IPS-11a (cell line): ENCODE results near the gene TOP3A.
"Not testable (repeated sequence)": the region's sequence is repeated elsewhere in the genome, so short reads cannot be mapped to it uniquely, and the experiment has no call there.

Source experiments
- H3K4me3 ChIP-seq: one replicate; pipeline ENCODE4 v1.5.1; 2013; ENCODE audit warnings: low read depth, low read length, control low read depth

TOP3A gene, protein sequence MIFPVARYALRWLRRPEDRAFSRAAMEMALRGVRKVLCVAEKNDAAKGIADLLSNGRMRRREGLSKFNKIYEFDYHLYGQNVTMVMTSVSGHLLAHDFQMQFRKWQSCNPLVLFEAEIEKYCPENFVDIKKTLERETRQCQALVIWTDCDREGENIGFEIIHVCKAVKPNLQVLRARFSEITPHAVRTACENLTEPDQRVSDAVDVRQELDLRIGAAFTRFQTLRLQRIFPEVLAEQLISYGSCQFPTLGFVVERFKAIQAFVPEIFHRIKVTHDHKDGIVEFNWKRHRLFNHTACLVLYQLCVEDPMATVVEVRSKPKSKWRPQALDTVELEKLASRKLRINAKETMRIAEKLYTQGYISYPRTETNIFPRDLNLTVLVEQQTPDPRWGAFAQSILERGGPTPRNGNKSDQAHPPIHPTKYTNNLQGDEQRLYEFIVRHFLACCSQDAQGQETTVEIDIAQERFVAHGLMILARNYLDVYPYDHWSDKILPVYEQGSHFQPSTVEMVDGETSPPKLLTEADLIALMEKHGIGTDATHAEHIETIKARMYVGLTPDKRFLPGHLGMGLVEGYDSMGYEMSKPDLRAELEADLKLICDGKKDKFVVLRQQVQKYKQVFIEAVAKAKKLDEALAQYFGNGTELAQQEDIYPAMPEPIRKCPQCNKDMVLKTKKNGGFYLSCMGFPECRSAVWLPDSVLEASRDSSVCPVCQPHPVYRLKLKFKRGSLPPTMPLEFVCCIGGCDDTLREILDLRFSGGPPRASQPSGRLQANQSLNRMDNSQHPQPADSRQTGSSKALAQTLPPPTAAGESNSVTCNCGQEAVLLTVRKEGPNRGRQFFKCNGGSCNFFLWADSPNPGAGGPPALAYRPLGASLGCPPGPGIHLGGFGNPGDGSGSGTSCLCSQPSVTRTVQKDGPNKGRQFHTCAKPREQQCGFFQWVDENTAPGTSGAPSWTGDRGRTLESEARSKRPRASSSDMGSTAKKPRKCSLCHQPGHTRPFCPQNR

DNA sequence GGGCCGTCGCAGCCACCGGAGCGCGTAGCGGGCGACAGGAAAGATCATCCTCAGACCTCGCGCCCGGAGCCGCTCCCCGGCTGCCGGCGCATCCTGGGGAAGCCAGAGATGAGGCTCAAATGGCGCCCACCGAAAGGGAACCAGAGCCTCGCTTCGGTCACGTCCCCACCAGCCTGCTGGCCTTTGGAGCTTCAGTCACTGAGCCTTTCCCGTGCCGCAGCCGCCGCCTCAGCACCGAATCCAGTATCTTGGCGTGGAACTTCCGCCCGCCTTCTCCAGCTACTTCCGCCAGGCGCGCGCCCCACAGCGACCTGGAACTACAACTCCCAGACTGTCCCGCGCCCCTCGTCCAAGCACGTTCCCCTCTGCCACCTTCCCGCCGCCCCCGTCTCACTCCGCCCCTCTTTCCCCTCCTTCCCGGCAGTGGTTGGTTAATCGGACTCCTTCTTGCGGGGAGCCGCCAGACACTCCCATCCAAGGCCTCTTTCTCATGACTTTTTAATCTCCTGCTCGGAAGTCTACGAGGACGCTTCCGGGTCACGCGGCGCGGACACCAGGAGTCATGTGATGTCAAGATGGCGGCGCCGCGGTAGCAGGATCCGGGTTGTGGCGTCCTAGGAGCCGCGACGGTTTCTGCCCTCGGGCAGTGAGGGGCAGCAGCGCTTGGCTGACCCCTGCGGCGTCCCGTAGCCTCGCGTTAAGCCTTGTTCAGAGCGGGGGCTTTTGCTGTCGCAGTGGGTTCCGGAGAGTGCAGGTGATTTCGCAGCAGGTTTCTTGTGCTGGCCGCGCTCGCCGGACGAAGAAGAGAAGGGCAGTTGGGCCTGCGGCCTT lies at the start of gene TOP3A, which contains the start of gene SMCR8:
Gene TOP3A (minus strand): TSS at position 264 of the 831 bp plus-strand sequence. CDS start 216 bp downstream, at position 48.
Gene SMCR8 (plus strand): TSS at position 563 of the 831 bp plus-strand sequence. CDS start 497 bp downstream, outside the sequence.
- H3K4me3 ChIP-seq = peak within 1 kb of the TSS; percentile 96

DNA sequence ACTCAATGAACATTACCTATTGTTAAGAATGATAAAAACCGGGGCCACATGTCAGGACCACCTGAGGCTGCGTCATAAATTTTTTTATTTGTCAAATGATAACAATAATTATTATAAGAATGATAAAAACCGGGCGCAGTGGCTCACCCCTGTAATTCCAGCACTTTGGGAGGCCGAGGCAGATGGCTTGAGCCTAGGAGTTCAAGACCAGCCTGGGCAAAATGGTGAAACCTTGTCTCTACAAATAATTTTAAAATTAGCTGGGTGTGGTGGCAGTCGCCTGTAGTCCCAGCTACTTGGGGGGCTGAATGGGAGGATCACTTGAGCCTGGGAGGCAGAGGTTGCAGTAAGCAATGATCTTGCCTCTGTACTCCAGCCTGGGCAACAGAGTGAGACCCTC lies 49.4 kb upstream of the TOP3A start:
- no peak overlapping the region for H3K4me3 ChIP-seq

DNA sequence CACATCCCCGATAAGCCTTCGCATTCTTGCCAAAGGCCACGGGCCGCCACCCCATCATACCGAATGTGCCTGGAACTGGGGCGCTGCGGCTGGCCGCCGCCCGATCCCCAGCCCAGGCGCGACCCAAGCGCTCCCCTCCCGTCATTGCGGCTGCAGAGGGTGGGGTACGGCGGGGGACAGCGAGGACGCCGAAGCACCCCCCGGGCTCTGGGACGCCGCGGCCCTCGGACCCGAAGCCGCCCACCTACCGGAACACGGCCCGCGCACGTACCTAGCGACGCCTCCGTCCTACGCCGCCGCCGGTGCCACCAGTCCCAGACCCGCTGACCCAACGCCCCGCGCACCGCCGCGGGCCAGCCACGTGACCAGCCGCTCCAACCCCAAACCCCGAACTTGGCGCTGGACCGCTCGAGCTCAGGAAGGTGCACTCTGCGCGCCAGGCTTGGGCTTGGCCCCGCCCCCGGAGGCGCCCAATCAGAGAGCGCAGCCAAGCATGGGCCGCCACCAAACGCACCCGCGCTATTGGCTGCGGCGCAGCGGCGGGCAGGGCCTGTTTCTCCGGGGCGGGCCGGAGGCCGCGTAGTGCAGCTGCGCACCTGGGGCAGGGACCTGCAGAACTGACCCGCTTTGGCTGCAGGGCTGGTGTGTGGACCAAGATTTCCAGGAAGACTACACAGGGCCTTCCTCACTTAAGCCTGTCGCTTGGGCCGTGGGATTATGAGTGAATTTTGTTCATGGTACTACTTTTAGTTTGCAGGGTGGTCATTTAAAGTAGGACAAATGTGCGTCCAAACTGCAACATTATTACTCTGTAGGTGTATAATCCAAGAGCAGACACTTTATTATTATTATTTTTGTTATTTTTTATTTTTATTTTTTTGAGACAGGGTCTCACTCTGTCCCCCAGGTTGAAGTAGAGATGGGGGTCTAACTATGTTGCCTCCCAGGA lies 48.6 kb upstream of the TOP3A start, which contains the start of gene SHMT1:
Gene SHMT1 (minus strand): TSS at position 450 of the 949 bp plus-strand sequence. CDS start 7,569 bp downstream, outside the sequence.
- peak within 1 kb of the TSS; percentile 82 for H3K4me3 ChIP-seq

DNA sequence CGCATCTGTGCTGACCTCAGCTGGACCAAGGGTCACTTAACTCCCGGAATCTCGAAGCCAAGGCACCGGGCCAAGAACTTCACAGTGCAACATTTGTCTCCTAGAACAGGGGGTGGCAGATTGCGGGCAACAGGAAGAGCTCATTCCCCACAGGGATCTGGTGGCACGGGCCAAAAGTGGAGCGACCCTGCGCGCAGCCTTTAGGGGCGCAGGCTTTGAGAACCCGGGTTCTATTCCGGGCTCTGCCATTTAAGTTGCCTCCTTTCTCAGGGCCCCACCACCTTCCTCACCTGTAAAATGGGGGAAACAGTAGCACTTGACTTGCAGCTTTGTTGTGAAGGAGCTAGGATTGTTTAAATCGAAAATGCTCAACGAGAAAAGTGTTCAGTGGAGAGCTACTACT lies 47.9 kb upstream of the TOP3A start:
- peak overlapping the region; percentile 82 for H3K4me3 ChIP-seq

DNA sequence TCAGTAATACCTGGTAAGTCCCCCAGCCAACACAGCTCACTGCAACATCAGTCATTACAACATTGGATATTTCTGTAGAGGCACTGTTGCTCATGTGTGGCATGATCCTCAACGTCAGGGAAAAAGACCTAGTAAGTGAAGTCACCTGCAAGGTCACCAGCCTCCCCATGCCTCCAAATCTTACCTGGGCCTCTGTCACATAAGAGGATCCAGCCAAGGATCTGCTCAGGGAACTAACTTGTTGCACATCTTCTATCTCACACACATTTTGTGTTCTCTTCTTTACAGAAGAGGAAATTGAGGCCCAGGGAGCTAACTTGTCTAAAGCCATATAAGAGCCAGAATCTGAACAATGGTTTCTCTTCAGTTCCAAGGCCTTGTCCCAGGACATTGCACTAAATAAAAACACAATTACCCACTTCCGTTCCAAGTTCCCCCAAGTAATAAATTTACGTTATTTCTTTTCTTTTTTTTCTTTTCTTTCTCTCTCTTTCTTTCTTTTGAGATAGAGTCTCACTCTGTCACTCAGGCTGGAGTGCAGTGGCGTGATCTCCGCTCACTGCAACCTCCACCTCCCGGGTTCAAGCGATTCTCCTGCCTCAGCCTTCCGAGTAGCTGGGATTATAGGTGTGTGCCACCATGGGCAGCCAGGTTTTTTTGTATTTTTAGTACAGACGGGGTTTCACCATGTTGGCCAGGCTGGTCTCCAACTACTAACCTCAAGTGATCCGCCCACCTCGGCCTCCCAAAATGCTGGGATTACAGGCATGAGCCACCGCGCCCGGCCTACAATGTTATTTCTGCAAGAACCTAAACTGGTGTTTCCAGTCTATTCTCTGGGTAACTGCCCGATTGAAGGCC lies 47.3 kb upstream of the TOP3A start:
- peak overlapping the region; percentile 82 for H3K4me3 ChIP-seq

DNA sequence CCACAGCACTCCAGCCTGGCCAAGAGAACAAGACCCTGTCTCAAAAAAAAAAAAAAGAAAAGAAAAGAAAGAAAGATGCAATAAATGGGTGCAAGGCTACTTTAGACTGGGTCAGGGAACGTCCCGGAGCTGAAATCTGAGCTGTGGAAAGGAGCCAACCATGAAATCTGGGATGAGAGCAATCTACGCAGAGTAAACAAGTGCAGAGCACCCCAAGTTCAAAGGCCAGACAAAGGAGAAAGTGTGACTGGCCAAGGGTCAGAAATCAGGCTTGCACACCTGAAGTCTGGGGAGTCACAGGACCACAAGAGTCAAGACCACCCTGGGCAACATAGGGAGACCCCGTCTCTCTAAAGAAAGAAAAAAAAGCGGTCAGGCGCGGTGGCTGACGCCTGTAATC lies 45.7 kb upstream of the TOP3A start:
- no peak overlapping the region for H3K4me3 ChIP-seq

DNA sequence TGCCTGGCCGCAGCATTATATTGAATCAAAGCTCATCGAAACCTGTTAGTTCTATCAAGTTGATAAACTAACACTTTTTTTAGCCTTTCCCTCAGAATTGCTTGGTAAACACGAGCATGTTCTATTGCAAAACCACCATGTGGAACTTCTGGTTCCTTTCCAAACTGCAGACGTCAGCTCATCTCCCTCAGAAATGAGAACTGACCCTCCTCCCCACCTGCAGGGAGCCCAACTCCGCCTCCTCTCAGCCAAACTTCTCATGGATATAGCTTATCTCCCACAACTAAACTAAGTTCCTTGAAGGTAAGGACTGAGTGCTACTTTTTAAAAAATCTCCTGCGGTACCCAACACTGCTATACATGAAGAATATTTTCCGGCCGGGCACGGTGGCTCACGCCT lies 41.8 kb upstream of the TOP3A start:
- H3K4me3 ChIP-seq = no peak overlapping the region

DNA sequence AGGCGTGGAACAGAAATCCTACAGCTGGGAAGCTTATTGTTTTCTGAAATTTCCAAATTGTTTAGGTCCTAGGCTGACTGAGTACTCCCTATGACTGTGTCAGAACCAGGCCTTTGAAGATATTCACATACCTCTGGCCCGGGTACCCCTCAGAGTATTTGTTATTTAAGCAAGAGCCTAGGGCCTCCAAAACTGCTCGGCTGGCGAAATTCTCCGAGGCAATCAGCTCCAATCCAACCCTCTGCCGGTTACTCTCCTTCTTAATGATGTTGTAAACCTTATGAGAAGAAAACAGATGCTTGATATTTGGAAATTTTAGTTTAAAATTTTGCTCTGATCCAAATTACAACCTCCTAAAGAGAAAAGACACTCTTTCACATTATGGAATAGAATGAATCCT lies 38.7 kb upstream of the TOP3A start:
- H3K4me3 ChIP-seq = no peak overlapping the region

DNA sequence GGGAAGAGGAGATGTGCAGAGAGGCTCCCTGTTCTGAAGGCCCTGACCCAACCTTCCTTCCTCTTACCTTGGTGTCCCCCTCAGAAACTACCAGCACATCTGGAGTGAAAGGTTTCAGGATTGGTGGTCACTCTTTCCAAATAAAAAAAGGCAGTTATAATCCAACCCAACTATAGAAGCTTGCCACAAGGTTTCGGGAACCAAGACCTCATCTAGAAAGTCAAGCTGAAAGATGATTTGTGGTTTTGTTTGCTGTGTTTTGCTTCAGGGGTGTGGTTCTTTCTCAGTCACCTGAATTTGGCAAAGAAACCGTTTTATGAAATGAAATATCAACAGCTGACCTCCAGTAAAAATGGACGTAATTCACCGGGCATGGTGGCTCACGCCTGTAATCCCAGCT lies 29.2 kb upstream of the TOP3A start:
- no peak overlapping the region for H3K4me3 ChIP-seq

DNA sequence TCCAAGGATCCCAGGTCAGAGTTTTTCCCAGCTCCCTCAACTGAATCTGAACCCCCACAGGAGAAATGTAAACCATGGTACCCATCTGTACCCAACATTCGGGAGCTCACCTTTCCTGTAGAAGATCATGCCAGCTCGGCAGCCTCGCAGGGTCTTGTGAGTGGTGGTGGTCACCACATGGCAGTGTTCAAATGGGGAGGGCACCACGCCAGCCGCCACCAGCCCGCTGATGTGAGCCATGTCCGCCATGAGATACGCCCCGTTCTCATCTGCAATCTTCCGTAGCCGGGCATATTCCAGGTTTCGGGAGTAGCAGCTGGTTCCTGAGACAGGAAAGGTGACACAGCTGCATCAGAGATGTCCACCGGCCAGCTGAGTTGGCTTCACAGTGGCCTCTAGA lies 25.1 kb upstream of the TOP3A start:
- H3K4me3 ChIP-seq = no peak overlapping the region

DNA sequence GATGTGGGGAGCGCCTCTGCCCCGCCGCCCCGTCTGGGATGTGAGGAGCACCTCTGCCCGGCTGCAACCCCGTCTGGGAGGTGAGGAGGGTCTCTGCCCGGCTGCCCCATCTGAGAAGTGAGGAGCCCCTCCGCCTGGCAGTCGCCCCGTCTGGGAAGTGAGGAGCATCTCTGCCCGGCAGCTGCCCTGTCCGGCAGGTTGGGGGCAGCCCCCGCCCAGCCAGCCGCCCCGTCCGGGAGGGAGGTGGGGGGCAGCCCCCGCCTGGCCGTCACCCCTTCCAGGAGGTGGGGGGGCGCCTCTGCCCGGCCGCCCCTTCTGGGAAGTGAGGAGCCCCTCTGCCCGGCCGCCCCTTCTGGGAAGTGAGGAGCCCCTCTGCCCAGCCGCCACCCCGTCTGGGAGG lies 23.4 kb upstream of the TOP3A start:
- not testable (repeated sequence) for H3K4me3 ChIP-seq

DNA sequence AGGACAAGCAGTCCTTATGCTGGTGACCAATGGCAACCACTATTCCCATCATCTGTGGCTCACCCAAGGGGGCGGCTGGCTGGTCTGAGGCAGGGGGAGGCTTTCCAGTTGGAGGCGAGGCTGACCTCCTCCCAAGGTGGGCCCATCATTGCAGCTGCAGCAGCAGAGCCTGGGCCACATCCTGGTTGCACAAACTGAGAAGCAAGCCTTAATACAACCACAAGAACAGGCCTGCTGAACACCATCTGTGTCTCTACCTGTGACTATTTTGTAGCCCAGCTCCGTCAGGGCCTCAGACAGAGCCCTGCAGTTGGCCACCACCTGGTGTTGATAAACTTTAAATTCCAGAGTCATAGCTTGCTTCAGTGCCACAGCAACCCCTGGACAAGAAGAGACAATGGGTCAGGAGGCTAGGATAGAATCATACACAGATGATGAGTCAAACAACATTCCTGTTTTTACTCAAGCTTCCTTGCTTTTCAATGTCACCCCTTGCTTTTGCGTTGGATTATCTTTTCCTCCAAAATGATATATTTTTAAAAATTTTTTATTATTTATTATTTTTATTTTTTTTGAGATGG lies 18.2 kb upstream of the TOP3A start:
- no peak overlapping the region for H3K4me3 ChIP-seq

DNA sequence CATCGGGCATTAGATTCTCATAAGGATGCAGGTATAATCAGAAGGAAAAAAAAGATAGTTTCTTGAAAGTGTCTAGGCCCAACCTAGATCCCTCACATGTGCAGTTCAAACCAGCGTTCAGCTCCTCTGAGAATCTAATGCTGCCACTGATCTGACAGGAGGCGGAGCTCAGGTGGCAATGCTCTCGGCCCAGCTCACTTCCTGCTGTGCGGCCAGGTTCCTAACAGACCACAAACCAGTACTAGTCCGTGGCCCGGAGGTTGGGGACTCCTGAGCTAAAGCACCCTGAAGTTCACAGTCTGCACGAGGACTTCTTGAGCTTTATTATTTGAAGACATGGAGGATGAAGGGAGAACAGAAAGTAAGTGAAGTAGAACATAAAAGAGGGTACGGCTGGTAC lies 17.1 kb upstream of the TOP3A start:
- no peak overlapping the region for H3K4me3 ChIP-seq

DNA sequence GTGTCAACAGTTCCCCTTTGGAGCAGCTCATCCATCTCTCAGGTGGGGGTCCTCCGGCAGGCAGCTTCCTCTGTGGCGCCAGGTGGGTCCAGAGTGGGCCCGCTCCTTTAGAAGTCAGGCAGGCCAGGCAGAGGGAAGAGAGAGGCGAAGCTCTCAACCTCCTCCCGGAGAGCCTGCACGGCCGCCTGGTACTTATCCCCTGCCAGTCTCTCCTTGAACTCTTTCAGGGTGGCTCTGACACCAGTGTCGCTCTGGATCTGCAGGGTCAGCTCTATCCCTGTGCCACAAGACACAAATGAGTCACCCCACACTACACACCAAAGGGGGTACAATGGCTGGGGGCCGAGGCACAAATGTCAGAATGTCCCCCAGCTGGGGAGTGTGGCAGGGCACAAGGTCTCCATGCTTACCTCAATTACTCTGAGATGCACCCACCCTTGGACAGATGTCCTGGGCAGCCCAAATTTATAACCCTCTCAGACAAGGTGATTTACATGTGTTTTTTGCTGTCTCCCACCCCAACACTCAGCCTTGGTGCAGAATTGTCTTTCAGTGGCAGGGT lies 13.9 kb upstream of the TOP3A start:
- no peak overlapping the region for H3K4me3 ChIP-seq

DNA sequence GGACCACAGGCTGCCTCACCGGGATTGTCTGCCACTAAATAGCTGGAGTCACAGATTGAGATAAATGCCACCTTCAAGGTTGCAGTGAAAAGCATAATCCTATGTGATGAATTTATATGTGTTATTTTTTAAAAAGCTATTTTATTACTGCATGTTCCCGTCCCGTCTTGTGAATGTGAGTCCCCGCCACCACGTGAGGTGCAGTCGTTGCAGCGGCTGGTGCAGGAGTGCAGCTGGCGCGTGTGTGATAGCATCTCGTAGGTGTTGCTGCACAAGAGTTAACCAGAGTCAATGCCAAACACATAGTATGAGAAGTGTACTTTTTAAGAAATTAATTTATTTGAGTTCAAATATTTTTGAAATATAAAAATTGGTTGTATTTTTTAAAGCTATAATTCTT lies 12.8 kb upstream of the TOP3A start:
- no peak overlapping the region for H3K4me3 ChIP-seq

DNA sequence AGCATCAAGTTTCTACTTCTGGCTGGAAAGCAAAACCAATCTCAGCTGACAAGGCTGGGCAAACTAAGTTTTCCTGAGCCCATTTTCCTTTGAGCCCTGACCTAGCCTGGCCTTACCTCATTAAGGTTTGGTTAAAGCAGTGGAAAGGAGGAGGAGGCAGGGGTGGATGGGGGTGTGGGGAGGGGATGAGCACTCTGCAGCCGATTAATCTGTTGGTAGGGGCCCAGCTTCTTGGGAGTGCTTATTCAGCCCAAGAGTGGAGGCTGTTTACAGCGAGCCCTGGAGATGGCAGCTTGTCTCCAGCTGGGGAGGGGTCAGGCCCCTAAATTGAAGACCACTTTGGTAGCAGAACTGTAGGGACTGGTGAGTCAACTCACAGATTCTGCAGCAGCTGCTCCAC lies 12.3 kb upstream of the TOP3A start:
- H3K4me3 ChIP-seq = no peak overlapping the region

DNA sequence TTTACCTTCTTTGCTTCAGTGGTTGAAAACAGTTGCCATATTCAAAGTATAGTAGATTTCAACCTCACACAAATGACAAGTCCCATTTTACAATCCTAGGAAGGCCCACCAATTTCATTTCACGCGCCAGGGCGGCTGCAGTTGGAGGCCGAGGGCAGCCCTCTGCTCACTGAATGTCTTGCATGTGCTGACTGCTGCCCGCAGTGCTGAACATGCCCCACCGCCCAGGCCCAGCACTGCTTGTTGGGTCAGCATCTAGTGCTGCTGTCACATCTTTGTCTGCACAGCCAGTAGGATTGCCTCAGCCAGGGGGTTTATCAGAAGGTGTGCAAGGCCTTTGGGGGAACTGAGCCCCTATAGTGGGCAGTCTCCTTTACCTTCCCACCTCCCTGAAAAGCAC lies 11.8 kb upstream of the TOP3A start:
- no peak overlapping the region for H3K4me3 ChIP-seq

DNA sequence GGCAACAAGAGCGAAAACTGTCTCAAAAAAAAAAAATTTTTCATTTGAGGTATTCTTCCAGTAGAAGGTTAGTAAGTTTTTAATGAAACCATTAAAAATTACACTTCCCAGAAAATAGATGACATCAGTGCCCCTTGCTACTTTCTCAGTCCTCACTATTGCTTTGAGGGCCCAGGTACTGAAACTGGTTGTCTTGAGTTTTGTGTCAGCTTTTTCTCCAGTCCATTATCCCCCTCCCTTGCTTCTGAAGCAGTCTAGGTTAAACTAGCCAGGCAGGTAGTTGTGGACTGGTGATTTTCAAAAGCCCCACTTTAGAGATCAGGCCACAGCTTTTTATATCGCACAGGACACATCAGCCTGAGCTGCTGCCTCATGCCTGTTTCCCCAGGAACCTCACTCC lies 11.2 kb upstream of the TOP3A start:
- no peak overlapping the region for H3K4me3 ChIP-seq
